Lower lobe of right lung (tissue), 2 donors: Measurements from ENCODE around the gene SYT6. TPM values are rescaled to one million over a fixed set of nuclear protein-coding genes. Genes with fewer than 3 reads are reported as not detected.

Experiments used
- ATAC-seq, 2 donors: fragments of 200-7000 bp; cut with Tn5 transposase; one replicate each; pipeline ENCODE4 v1.9.1; 2020 to 2022; ENCODE audit warnings: mild to moderate bottlenecking in 2 of 2, moderate library complexity in 2 of 2
- DNase-seq: peaks from one replicate; pipeline ENCODE4 v3.0.0-alpha.2; 2020
- H3K27ac ChIP-seq: fragments of 200-600 bp; one replicate; pipeline ENCODE4 v1.8.0; 2022
- H3K27me3 ChIP-seq: fragments of 200-600 bp; one replicate; pipeline ENCODE4 v1.8.0; 2022; ENCODE audit warnings: low read depth
- H3K36me3 ChIP-seq: fragments of 200-600 bp; one replicate; pipeline ENCODE4 v1.8.0; 2022; ENCODE audit warnings: mild to moderate bottlenecking
- H3K4me1 ChIP-seq: fragments of 200-600 bp; one replicate; pipeline ENCODE4 v1.8.0; 2022
- H3K4me3 ChIP-seq: fragments of 200-600 bp; one replicate; pipeline ENCODE4 v1.8.0; 2022; ENCODE audit warnings: mild to moderate bottlenecking
- H3K9me3 ChIP-seq: fragments of 200-600 bp; one replicate; pipeline ENCODE4 v1.8.0; 2022
- intact Hi-C: fragments of 100-400 bp; cut with DNase I; formaldehyde crosslinking; loops from one replicate; pipeline ENCODE4 v1.11.0; 2022
- total RNA-seq: library from RNA; stranded (reverse); fragmentation: NEBNext Ultra II Directional; extraction: Animal tissue kit (Norgen Biotek cat#: 25700); gene quantifications from one replicate; pipeline ENCODE4 v1.2.1, GENCODE V29; 2021
- TF ChIP-seq, protein P1 (sequence below): fragments of 200-600 bp; IDR thresholded peaks from one replicate; pipeline ENCODE4 v1.8.0; 2022; ENCODE audit warnings: antibody characterized with exemption, mild to moderate bottlenecking
- donor health status: DM: no; HTN: yes; CAD: no; lungs with severe emphysema.

The SYT6 gene
- total RNA-seq, 1 donor from 2014 or later, result not detected

DNA sequence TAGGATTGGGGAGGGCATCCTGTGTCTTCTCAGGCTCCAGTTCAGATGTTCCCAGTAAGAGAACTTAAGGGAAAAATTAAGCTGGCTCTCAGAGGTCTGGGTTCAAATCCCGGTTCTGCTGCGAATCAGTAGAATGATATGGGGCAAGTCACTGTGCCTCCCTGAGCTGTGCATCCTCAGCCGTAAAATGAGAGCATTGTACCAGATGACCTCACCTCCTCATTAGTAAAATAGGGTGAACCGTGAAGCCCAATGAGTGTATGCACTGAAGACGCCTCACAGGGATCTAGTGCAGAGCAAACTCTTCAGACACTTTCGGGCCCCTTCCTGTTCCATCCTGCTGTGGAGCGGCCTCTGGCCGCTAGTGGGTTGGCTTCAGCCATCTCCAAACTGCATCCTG lies 36.0 kb downstream of the SYT6 start:
- no peaks in the 10 kb centered on the region for H3K36me3 ChIP-seq
- DNase-seq (no peak), ATAC-seq (no peak)
- no peak overlapping the region for H3K4me3 ChIP-seq
- TF ChIP-seq, protein P1, sequence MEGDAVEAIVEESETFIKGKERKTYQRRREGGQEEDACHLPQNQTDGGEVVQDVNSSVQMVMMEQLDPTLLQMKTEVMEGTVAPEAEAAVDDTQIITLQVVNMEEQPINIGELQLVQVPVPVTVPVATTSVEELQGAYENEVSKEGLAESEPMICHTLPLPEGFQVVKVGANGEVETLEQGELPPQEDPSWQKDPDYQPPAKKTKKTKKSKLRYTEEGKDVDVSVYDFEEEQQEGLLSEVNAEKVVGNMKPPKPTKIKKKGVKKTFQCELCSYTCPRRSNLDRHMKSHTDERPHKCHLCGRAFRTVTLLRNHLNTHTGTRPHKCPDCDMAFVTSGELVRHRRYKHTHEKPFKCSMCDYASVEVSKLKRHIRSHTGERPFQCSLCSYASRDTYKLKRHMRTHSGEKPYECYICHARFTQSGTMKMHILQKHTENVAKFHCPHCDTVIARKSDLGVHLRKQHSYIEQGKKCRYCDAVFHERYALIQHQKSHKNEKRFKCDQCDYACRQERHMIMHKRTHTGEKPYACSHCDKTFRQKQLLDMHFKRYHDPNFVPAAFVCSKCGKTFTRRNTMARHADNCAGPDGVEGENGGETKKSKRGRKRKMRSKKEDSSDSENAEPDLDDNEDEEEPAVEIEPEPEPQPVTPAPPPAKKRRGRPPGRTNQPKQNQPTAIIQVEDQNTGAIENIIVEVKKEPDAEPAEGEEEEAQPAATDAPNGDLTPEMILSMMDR, result no peak
- H3K27me3 ChIP-seq, result no peaks in the 10 kb centered on the region
- H3K4me1 ChIP-seq, result peaks cover 7% of the 10 kb centered on the region
- intact Hi-C loops, result no loop called here
- no peak overlapping the region for H3K27ac ChIP-seq
- H3K9me3 ChIP-seq, result no peaks in the 10 kb centered on the region

DNA sequence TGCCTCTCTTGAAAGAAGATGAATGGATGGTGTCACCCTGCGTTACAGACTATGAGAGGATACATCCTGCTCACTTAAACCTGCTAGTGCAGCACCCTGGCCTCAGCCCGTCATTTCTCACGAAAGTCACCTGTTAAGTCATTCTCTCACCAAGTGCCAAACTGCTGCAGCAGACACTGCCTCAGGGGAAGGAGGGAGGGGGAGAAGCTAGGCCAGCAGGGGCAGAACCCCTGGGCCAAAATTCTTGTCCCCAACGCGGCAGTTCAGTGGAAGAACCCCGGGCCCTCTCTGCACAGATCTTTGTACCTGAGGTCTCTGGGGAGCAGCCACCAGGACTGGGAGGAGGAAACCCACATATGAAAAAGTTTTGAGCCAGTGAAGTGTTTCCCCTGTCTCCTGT lies 37.6 kb downstream of the SYT6 start:
- no peak overlapping the region for H3K4me3 ChIP-seq
- no peaks in the 10 kb centered on the region for H3K36me3 ChIP-seq
- peaks cover 7% of the 10 kb centered on the region for H3K4me1 ChIP-seq
- intact Hi-C loops, result no loop called here
- DNase-seq, result no peak
- ATAC-seq, result no peak
- no peaks in the 10 kb centered on the region for H3K9me3 ChIP-seq
- no peak overlapping the region for H3K27ac ChIP-seq
- H3K27me3 ChIP-seq, result no peaks in the 10 kb centered on the region
- TF ChIP-seq, protein P1, result no peak

DNA sequence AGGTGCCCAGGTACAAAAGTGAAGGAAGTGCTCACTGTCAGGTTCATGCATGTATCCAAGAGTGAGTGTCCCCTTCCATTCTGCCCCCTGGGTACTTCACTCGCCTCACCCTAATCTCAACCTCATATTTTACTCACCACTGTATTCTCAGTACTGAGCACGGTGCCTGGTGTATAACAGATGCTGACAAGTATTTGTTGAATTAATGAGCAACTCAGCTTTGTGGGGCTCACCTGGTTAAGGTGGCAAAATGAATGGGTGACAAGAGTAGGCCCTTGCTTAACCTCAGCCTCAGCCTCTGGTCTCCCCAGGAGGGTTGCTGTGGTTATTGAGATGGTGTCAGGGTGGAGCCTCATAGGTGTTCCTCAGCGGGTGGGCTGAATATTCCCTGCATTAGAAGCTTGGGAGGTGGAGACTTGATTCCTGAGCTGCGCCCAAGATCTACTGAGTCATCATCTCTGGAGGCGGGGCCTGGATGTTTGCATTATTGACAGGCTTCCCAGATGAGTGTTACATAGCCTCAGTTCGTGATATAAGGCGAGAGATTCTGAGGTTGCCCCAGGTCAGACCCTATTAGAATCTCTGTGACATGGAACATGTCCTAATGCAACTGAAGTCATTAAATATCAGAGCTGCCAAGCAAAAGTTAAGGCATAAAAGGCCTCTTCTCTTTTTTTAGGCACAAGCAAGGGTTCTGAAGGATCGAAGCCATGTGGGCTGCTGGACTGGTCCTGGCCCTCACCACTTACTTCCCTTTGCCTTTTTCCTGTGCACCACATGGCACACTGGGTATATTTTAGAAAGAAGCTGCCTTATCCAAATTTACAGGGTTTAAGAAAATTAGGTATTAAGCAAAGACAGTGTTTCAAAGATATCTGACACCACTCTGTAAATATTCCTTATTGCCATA lies 39.2 kb downstream of the SYT6 start:
- DNase-seq, result no peak
- intact Hi-C loops, result no loop called here
- no peak for ATAC-seq

DNA sequence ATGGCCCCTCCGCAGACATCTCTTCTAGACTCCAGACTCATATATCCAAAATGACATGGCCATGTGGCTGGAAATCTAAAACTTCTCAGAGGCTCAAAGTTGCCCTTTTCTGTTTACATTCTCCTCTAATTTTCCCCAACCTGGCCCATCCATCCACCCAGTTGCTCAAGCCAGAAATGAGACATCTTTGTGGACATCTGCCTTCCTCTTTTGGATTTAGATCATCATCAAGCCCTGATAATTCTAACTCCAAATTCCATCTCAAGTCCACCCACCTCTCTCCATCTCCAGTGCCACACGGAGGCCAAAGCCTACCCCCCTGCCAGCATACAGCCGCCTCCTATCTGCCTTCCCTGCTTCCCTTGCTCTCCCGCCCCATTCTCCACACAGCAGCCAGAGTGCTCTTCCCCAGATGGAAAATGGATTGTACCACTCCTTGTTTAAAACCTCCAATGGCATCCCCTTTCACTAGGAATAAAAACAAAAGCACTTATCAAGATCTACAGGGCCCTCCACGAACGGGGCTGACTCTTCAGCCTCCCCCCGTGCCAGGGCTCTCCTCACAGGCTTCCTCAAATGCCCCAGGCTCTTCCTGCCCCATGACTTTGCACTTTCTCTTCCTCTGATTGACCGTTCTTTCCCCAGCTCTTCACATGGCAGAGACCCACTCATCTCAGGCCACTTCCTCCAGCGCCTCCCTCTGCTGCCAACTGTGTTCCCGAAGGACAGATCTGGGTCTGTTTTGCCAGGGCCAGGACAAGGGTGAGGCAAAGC lies 40.1 kb downstream of the SYT6 start:
- Histone ChIP-seq H3K27me3 (no peaks in the 10 kb centered on the region), H3K27ac (no peak overlapping the region), H3K36me3 (no peaks in the 10 kb centered on the region), H3K9me3 (no peaks in the 10 kb centered on the region), H3K4me3 (no peak overlapping the region), H3K4me1 (peaks cover 7% of the 10 kb centered on the region)
- TF ChIP-seq, protein P1, result no peak
- DNase-seq (peak; percentile 60), ATAC-seq (peak; percentile 73 to 82)
- intact Hi-C loops, result no loop called here

More for the DNA sequence above, 39.2 kb downstream of the SYT6 start:
- H3K27me3 ChIP-seq, result no peaks in the 10 kb centered on the region
- H3K9me3 ChIP-seq, result no peaks in the 10 kb centered on the region
- H3K27ac ChIP-seq, result no peak overlapping the region
- H3K36me3 ChIP-seq, result no peaks in the 10 kb centered on the region
- peaks cover 7% of the 10 kb centered on the region for H3K4me1 ChIP-seq
- no peak overlapping the region for H3K4me3 ChIP-seq
- TF ChIP-seq, protein P1, result no peak

DNA sequence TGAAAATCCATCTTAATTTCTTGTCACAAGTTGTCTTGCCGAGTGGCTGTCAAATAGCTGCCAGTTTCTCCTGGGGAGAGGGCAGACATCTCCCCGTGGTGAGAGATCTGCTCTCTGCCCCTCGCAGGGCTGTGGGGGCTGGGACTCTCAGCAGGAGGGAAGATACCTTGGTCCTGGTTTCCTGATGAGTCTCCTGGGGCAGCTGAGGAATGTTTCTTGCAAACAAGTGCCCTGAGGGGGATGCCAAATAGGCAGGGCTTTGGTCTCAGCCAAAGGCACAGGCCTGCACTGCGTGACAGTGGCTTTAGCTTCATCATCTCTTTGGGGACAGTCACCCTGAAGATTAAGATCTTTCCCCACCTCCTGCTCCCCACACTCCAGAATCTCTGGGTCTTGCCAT lies 40.9 kb downstream of the SYT6 start:
- Histone ChIP-seq H3K27me3 (no peaks in the 10 kb centered on the region), H3K36me3 (no peaks in the 10 kb centered on the region), H3K4me3 (no peak overlapping the region), H3K27ac (no peak overlapping the region), H3K4me1 (peaks cover 7% of the 10 kb centered on the region), H3K9me3 (no peaks in the 10 kb centered on the region)
- DNase-seq, result no peak
- intact Hi-C loops, result no loop called here
- TF ChIP-seq, protein P1, result no peak
- no peak for ATAC-seq
